ENCODE measurements around the gene SSR1. TPM values are rescaled to one million over a fixed set of nuclear protein-coding genes. Genes with fewer than 3 reads are reported as not detected.
A peak's percentile ranks its signal among the peaks of the same experiment; 100 is the strongest.

Gene SSR1
- total RNA-seq, 2 experiments from 2014 or later = 182 to 188 TPM

DNA sequence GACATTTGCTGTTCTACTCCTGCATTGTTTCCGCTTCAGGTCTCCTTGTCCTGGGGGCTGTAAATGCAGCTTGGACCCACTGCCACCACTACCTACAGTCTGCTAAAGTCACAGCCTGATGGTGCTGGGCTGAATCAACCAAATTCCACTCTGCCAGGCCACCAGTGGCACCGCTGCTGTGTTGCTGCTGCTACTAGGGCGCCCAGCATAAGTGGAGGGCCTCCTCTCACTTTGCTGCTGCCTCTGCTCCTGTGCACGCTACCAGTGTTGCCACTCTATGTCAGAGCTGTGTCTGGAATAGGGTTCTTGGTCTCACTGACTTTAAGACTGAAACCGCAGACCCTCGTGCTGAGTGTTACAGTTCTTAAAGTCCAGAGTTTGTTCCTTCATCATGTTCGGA lies 1.4 kb upstream of the SSR1 start:
- H3K36me3 Mint-ChIP-seq (ENCODE audit: low read depth) = peaks cover 25% of the 10 kb centered on the region
- H3K9me3 Mint-ChIP-seq = peaks cover 2% of the 10 kb centered on the region
- CTCF ChIA-PET = no interaction called here
- POLR2A ChIA-PET = interaction anchor here (1.2 to 5.0 kb wide), 4 partner anchors 10 to 207 kb away, joined by 3 to 61 read pairs (median 9); partner anchors contain the start of genes CAGE1, RIOK1 and RREB1
- H3K4me1 Mint-ChIP-seq = peaks cover 38% of the 10 kb centered on the region
- no peak for DNase-seq
- no peaks in the 10 kb centered on the region for H3K27me3 Mint-ChIP-seq
- H3K4me3 Mint-ChIP-seq = no peak overlapping the region
- H3K27ac Mint-ChIP-seq = peak overlapping the region; percentile 94

DNA sequence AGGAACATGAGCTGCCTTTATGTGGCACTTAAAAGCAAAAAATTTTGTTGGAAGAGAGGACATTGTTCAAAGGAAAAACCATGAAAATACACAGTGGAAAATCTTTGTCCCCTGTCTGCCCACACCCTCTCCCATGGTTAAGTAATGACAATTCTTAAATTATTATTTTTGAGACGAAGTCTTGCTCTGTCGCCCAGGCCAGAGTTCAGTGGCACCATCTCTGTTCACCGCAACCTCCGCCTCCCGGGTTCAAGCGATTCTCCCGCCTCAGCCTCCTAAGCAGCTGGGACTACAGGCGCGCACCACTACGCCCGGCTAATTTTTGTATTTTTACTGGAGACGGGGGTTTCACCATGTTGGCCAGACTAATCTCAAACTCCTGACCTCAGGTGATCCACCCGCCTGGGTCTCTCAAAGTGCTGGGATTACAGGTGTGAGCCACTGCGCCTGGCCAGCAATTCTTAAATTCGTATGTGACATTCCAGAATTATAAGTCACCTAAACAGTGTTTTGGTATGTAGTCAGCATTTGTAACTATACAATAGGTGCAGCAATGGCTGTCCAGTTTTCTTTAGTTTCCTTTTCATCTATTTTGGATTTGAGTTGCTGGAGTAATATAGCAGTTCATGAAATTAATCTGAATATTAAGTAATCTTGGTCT lies 636 bp upstream of the SSR1 start:
- peak overlapping the region; percentile 99 for H3K4me3 Mint-ChIP-seq
- H3K4me1 Mint-ChIP-seq = peaks cover 45% of the 10 kb centered on the region
- peak overlapping the region; percentile 94 for H3K27ac Mint-ChIP-seq
- H3K9me3 Mint-ChIP-seq = peaks cover 2% of the 10 kb centered on the region
- H3K36me3 Mint-ChIP-seq (ENCODE audit: low read depth) = peaks cover 33% of the 10 kb centered on the region
- ChIA-PET CTCF (no interaction called here), POLR2A (interaction anchor here (1.2 to 5.0 kb wide), 6 partner anchors 10 to 277 kb away, joined by 3 to 61 read pairs (median 4); partner anchors contain the start of genes CAGE1, RIOK1, RREB1 and SNRNP48)
- no peak for DNase-seq
- no peaks in the 10 kb centered on the region for H3K27me3 Mint-ChIP-seq

DNA sequence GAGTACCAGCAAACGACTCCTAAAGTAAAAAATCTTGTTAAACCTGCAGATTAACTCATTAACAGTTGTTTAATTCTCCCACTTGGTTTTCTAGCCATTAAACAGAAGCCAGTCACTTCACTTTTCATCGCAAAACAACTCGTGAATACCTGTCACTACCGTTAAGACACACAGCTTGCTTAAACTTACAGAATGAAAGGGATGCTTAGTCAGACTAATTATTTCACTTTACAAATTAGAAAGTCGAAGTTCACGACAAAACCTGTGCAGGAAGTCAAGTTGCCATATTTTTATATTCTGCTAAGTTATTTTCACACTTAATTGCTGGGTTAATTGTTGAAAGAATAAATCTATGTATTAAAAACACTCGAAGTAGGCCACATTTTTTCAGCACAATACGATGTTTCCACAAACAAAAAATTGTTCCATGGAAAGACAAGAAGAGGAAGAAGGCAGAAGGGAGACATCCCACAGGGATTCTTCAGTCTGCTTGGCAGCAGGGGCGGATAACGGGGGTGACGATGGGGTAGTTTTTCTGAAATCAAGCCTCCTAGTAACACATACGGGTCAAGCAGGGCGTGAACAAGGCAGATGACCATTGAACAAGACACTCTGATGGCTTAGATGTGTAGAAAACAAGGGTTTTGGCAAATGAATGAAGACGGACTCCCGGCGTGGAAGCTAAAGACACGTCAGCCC lies 933 bp downstream of the SSR1 start:
- H3K36me3 Mint-ChIP-seq (ENCODE audit: low read depth) = peaks cover 48% of the 10 kb centered on the region
- CTCF ChIA-PET = interaction anchor here (1.1 kb wide), 1 partner anchor 78 kb away, joined by 4 read pairs; the partner anchor contains the start of genes CAGE1 and RIOK1
- H3K9me3 Mint-ChIP-seq = peaks cover 2% of the 10 kb centered on the region
- H3K27ac Mint-ChIP-seq = peak overlapping the region; percentile 94
- H3K4me1 Mint-ChIP-seq = peaks cover 57% of the 10 kb centered on the region
- peak overlapping the region; percentile 99 for H3K4me3 Mint-ChIP-seq
- no peaks in the 10 kb centered on the region for H3K27me3 Mint-ChIP-seq
- POLR2A ChIA-PET = interaction anchor here (1.2 to 5.0 kb wide), 5 partner anchors 8 to 103 kb away, joined by 3 to 61 read pairs (median 5); partner anchors contain the start of genes CAGE1 and RIOK1
- no peak for DNase-seq

- ChIA-PET POLR2A (interaction anchor here (1.7 to 5.0 kb wide), 2 partner anchors 11 to 79 kb away, joined by 5 to 61 read pairs; partner anchors contain the start of genes CAGE1 and RIOK1), CTCF (interaction anchor here (0.8 kb wide), 1 partner anchor 35 kb away, joined by 3 read pairs; no protein-coding TSS in a partner anchor)
- no peak for DNase-seq
- peak overlapping the region; percentile 27 for H3K27ac Mint-ChIP-seq
- H3K27me3 Mint-ChIP-seq = no peaks in the 10 kb centered on the region
- H3K4me3 Mint-ChIP-seq = peak overlapping the region; percentile 99
- peaks cover 51% of the 10 kb centered on the region for H3K36me3 Mint-ChIP-seq (ENCODE audit: low read depth)
- peaks cover 2% of the 10 kb centered on the region for H3K9me3 Mint-ChIP-seq
- peaks cover 61% of the 10 kb centered on the region for H3K4me1 Mint-ChIP-seq
Observed at GRCh38 chr6:7311176-7311575, 1.8 kb downstream of the SSR1 start.

- peaks cover 67% of the 10 kb centered on the region for H3K4me1 Mint-ChIP-seq
- ChIA-PET CTCF (no interaction called here), POLR2A (no interaction called here)
- peak overlapping the region; percentile 16 for H3K27ac Mint-ChIP-seq
- DNase-seq = no peak
- H3K4me3 Mint-ChIP-seq = no peak overlapping the region
- H3K27me3 Mint-ChIP-seq = no peaks in the 10 kb centered on the region
- peaks cover 70% of the 10 kb centered on the region for H3K36me3 Mint-ChIP-seq (ENCODE audit: low read depth)
- peaks cover 2% of the 10 kb centered on the region for H3K9me3 Mint-ChIP-seq
Observed at GRCh38 chr6:7309050-7309449, 3.9 kb downstream of the SSR1 start.

GRCh38 chr6:7307533-7307932 lies 5.5 kb downstream of the SSR1 start:
- Mint-ChIP-seq H3K27ac (no peak overlapping the region), H3K9me3 (peaks cover 2% of the 10 kb centered on the region), H3K4me1 (peaks cover 59% of the 10 kb centered on the region), H3K4me3 (no peak overlapping the region), H3K27me3 (no peaks in the 10 kb centered on the region), H3K36me3 (ENCODE audit: low read depth) (peaks cover 82% of the 10 kb centered on the region)
- DNase-seq = no peak
- ChIA-PET CTCF (interaction anchor here (0.6 kb wide), 1 partner anchor 186 kb away, joined by 3 read pairs; no protein-coding TSS in a partner anchor), POLR2A (interaction anchor here (1.5 kb wide), 1 partner anchor 82 kb away, joined by 4 read pairs; the partner anchor contains the start of genes CAGE1 and RIOK1)

- peak overlapping the region; percentile 10 for H3K27ac Mint-ChIP-seq
Observed at GRCh38 chr6:7304821-7305220, 8.2 kb downstream of the SSR1 start.

DNA sequence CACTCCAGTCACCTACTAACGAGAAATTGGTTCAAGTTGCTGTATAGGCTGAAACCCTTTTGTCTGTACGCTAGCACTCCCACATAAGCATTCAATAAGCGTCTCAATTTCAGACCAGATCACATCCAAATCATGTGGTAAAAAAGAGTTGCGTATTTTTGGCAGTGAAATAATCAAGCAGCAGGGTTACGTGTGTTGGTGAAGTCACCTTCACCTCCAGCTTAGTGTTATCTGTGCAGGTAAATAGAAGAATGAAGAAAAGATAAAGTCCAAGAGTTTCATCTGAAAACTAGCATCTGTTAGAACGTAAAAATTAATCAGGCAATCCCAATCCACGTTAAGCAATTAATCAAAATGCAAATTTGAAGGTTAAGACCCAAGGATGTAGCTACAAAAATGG lies 11.3 kb downstream of the SSR1 start:
- H3K27me3 Mint-ChIP-seq = no peaks in the 10 kb centered on the region
- H3K27ac Mint-ChIP-seq = no peak overlapping the region
- no peaks in the 10 kb centered on the region for H3K9me3 Mint-ChIP-seq
- H3K4me1 Mint-ChIP-seq = peaks cover 29% of the 10 kb centered on the region
- peaks cover 80% of the 10 kb centered on the region for H3K36me3 Mint-ChIP-seq (ENCODE audit: low read depth)
- H3K4me3 Mint-ChIP-seq = no peak overlapping the region
- ChIA-PET CTCF (no interaction called here), POLR2A (no interaction called here)
- no peak for DNase-seq

More at GRCh38 chr6:7304821-7305220, 8.2 kb downstream of the SSR1 start:
- Mint-ChIP-seq H3K36me3 (ENCODE audit: low read depth) (peaks cover 86% of the 10 kb centered on the region), H3K4me1 (peaks cover 53% of the 10 kb centered on the region), H3K27me3 (no peaks in the 10 kb centered on the region), H3K4me3 (no peak overlapping the region), H3K9me3 (peaks cover 2% of the 10 kb centered on the region)
- ChIA-PET CTCF (no interaction called here), POLR2A (interaction anchor here (1.1 to 2.0 kb wide), 3 partner anchors 8 to 11 kb away, joined by 3 to 13 read pairs (median 3); partner anchors contain the start of gene SSR1)
- DNase-seq = no peak

GRCh38 chr6:7300926-7301325 lies 12.1 kb downstream of the SSR1 start:
- peaks cover 32% of the 10 kb centered on the region for H3K4me1 Mint-ChIP-seq
- no peak for DNase-seq
- H3K9me3 Mint-ChIP-seq = no peaks in the 10 kb centered on the region
- no peak overlapping the region for H3K4me3 Mint-ChIP-seq
- no peaks in the 10 kb centered on the region for H3K27me3 Mint-ChIP-seq
- POLR2A ChIA-PET = interaction anchor here (1.3 to 1.4 kb wide), 3 partner anchors 11 to 18 kb away, joined by 4 to 5 read pairs (median 4); no protein-coding TSS in a partner anchor
- CTCF ChIA-PET = interaction anchor here (1.2 kb wide), 1 partner anchor 124 kb away, joined by 3 read pairs; no protein-coding TSS in a partner anchor
- H3K36me3 Mint-ChIP-seq (ENCODE audit: low read depth) = peaks cover 86% of the 10 kb centered on the region
- no peak overlapping the region for H3K27ac Mint-ChIP-seq

- ChIA-PET POLR2A (no interaction called here), CTCF (no interaction called here)
- peaks cover 68% of the 10 kb centered on the region for H3K36me3 Mint-ChIP-seq (ENCODE audit: low read depth)
- no peak overlapping the region for H3K27ac Mint-ChIP-seq
- DNase-seq = no peak
- peaks cover 18% of the 10 kb centered on the region for H3K4me1 Mint-ChIP-seq
- no peaks in the 10 kb centered on the region for H3K9me3 Mint-ChIP-seq
- H3K4me3 Mint-ChIP-seq = no peak overlapping the region
- no peaks in the 10 kb centered on the region for H3K27me3 Mint-ChIP-seq
Observed at GRCh38 chr6:7298113-7298512, 14.9 kb downstream of the SSR1 start.

- POLR2A ChIA-PET = no interaction called here
- H3K27ac Mint-ChIP-seq = no peak overlapping the region
- no peak for DNase-seq
- peaks cover 14% of the 10 kb centered on the region for H3K4me1 Mint-ChIP-seq
- CTCF ChIA-PET = interaction anchor here (0.6 kb wide), 1 partner anchor 226 kb away, joined by 4 read pairs; no protein-coding TSS in a partner anchor
- no peak overlapping the region for H3K4me3 Mint-ChIP-seq
- H3K9me3 Mint-ChIP-seq = no peaks in the 10 kb centered on the region
- peaks cover 68% of the 10 kb centered on the region for H3K36me3 Mint-ChIP-seq (ENCODE audit: low read depth)
- no peaks in the 10 kb centered on the region for H3K27me3 Mint-ChIP-seq
Observed at GRCh38 chr6:7296602-7297001, 16.4 kb downstream of the SSR1 start.

DNA sequence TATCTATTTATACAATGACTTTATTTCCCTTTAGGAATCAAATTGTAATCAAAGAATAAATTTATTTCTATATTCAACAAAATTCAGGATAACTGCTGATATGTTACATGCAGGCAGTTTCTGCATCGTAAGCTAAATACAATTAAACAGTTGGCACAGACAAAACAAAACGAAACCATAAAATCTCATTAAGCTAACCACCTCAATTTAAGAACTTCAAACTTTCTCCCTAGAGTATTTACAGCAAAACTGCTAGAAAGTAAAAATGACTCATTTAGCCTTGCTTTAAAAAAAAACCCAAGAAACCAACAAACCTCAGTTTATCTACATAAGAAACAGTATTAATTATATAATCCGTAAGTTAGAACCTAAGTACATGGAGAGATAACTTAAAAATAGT lies 17.1 kb downstream of the SSR1 start:
- no peak for DNase-seq
- POLR2A ChIA-PET = interaction anchor here (1.0 kb wide), 1 partner anchor 9 kb away, joined by 3 read pairs; no protein-coding TSS in a partner anchor
- CTCF ChIA-PET = no interaction called here
- peaks cover 65% of the 10 kb centered on the region for H3K36me3 Mint-ChIP-seq (ENCODE audit: low read depth)
- no peaks in the 10 kb centered on the region for H3K9me3 Mint-ChIP-seq
- no peak overlapping the region for H3K4me3 Mint-ChIP-seq
- H3K27me3 Mint-ChIP-seq = no peaks in the 10 kb centered on the region
- H3K4me1 Mint-ChIP-seq = peaks cover 8% of the 10 kb centered on the region
- H3K27ac Mint-ChIP-seq = no peak overlapping the region
